ENCODE data around the gene BRD1.

Gene BRD1

DNA sequence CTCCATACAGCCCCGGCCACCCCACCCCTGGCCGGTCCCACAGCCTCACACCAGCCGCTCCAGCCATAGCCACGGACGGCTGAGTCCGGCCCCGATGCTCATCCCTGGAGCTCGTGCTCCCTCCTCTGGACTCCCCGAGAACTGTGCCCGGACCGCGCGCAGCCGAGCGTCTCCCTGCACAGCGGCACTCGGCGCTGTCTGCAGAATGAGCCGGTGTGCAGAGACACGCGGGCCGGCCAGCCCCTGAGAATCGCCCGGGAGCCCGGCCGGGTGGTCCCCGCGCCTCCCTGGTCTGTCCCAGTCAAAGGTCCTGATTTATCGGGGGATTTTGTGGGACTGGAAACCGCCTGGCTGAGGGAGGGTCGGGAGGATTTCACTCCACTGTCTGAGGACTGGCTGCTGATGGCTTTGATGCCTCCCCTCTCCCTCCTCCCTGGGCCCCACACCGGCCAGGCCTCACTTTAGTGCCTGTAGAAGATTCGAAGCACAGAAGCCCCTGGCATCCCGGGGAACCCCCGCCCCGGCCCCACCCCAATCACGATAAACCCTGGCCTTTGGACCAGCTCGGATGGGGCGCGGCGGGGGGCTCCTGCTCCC lies 102.7 kb downstream of the BRD1 start:
- peak; percentile 25 for DNase-seq

DNA sequence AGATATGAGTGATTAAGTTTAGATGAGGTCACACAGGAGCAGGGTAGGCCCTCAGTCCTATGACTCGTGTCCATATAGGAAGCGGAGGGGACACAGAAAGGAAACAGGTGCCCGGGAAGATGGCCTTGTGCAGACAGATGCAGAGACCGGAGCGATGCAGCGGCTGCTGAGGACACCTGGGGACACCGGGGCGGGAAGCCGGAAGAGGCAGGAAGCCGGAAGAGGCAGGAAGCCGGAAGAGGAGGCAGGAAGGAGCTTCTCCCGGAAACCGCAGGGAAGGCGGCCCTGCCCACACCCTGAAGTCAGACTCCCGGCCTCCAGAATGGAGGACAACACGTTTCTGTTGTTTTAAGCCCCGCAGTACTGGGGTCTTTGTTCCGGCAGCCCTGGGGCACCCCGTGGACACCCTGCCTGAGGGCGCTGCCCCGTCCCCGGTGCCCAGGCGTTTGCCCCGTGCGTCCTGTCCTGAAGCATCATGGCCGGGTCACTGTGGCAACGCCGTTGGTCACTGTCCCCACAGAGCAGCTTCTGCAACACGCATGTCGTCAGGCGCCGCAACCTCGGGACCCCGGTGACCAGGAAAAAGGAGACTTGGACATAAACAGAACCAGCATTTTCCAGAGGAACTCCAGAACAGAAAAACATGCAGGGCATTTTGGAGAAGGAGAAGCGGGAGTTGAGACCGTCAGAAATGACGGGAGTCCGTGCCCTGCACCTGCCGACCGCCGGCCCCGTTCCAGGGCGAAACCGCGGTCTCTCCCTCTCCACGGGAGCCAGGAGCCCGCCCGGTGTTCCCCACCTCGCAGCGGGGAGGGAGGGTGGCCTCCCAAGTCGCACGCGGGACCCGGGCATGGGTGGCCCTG lies 103.4 kb downstream of the BRD1 start:
- DNase-seq, result no peak

DNA sequence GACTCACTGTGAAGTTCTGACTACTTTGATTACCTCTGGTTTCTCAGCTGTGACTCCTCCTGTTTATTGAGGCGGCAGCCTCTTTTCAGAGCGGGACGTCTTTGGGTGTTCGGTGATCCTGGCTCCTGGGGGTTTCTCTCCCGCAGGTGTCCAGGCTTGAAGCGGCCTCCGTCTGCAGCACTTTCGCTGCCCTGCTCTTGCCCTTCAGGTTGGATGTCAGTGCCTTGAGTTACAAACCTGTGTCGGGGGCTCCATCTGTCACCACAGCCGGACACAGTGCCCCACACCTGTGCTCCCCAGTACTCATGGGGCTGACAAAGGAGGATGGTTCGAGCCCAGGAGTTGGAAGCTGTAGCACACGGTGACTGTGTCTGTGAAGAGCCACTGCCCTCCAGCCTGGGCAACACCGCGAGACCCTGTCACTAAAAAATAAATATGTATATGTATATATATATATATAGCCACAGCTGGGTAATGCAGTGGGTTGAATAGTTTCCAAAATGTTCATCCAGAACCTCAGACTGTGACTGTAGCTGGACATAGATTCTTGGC lies 104.1 kb downstream of the BRD1 start:
- no peak for DNase-seq
